Neural crest cell (in vitro differentiated cells): Measurements from ENCODE around the gene DCST2. TPM values are rescaled to one million over a fixed set of nuclear protein-coding genes. Genes with fewer than 3 reads are reported as not detected.
A peak's percentile ranks its signal among the peaks of the same experiment; 100 is the strongest.

Source experiments
- DNase-seq: peaks from one replicate; pipeline ENCODE4 v3.0.0; 2021; ENCODE audit warnings: low read depth, mixed read lengths, low spot score
- H3K27ac Mint-ChIP-seq: one replicate; pipeline ENCODE4 v1.8.0; 2021; ENCODE audit warnings: mild to moderate bottlenecking, mixed read lengths; ENCODE audit not compliant: unreplicated experiment
- H3K27me3 Mint-ChIP-seq: 2 replicates; pipeline ENCODE4 v1.8.0; 2021; ENCODE audit warnings: low read depth, mild to moderate bottlenecking, mixed read lengths
- H3K36me3 Mint-ChIP-seq: 2 replicates; pipeline ENCODE4 v1.8.0; 2021; ENCODE audit warnings: low read depth, mild to moderate bottlenecking, mixed read lengths
- H3K4me1 Mint-ChIP-seq: 2 replicates; pipeline ENCODE4 v1.8.0; 2021; ENCODE audit warnings: mixed read lengths
- H3K4me3 Mint-ChIP-seq: one replicate; pipeline ENCODE4 v1.8.0; 2021; ENCODE audit warnings: mild to moderate bottlenecking, mixed read lengths
- H3K9me3 Mint-ChIP-seq: 2 replicates; pipeline ENCODE4 v1.8.0; 2021; ENCODE audit warnings: mixed read lengths
- total RNA-seq: library from RNA; stranded (reverse); gene quantifications from 2 replicates; pipeline ENCODE4 v1.2.1, GENCODE V29; 2021
- TF ChIP-seq, protein P1 (sequence below): fragments of 200-600 bp; sonication (generic); conservative IDR thresholded peaks from 2 replicates; pipeline ENCODE4 v1.5.0; 2021; ENCODE audit warnings: antibody characterized with exemption, mild to moderate bottlenecking

Gene DCST2
- total RNA-seq, 1 donor from 2014 or later: 1.3 TPM

DNA sequence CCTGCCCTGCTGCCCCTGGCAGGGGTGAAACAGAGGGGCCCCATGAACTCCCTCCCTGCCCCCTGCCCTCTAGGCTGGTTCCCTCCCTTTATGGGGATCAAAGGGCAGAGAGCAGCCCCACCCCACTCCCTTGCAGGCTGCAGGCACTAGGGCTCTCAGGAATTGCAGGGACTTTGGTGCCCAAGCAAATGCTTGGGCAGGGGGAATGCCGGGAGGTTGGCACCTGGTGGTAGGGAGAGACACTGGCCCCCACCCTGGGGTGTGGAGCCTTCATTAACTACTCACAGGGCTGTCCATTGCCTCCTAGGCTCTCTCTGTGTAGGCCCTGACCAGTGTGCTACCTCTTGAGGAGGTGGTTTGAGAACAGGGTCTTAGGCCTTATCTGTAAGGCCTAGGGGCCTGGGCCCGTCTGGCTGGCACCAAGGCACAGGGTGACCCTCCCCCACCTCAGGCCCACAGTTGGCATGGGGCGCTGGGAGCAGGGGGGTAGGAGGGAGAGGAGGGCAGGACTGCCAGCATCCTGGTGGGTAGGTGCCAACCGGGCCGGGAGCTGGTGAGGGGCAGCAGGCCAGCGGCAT lies 26.2 kb downstream of the DCST2 start:
- Mint-ChIP-seq H3K4me1 (peaks cover 24% of the 10 kb centered on the region), H3K27ac (no peak overlapping the region)

DNA sequence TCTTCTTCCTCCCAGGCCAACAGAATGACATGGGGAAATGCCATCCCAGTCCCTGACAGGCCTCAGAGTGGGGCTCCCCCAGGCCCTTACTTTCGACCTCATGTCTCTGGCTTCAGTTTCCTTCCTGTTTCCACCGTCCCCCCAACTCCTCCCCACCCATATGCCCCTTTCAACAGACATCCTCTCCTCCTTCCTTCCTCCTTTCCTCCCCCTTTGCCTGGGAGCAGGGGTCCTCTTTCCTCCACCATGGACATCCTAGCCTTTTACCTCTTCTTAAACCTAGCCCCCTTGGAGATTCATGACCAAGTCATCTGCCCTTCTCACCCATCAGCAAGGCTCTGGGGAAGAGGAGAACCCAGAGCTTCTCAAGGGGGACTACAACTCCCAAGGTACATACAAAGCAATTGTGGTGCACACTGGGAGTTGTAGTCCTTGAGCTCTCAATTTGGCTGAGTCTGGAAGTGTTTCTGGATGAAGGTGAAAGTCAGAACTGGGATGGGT lies 26.9 kb downstream of the DCST2 start:
- Mint-ChIP-seq H3K4me1 (peaks cover 23% of the 10 kb centered on the region), H3K36me3 (no peaks in the 10 kb centered on the region), H3K4me3 (peak overlapping the region; percentile 79), H3K27ac (no peak overlapping the region), H3K9me3 (no peaks in the 10 kb centered on the region), H3K27me3 (no peaks in the 10 kb centered on the region)
- no peak for DNase-seq
- TF ChIP-seq, protein P1, sequence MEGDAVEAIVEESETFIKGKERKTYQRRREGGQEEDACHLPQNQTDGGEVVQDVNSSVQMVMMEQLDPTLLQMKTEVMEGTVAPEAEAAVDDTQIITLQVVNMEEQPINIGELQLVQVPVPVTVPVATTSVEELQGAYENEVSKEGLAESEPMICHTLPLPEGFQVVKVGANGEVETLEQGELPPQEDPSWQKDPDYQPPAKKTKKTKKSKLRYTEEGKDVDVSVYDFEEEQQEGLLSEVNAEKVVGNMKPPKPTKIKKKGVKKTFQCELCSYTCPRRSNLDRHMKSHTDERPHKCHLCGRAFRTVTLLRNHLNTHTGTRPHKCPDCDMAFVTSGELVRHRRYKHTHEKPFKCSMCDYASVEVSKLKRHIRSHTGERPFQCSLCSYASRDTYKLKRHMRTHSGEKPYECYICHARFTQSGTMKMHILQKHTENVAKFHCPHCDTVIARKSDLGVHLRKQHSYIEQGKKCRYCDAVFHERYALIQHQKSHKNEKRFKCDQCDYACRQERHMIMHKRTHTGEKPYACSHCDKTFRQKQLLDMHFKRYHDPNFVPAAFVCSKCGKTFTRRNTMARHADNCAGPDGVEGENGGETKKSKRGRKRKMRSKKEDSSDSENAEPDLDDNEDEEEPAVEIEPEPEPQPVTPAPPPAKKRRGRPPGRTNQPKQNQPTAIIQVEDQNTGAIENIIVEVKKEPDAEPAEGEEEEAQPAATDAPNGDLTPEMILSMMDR: no peak

More for the DNA sequence above, 26.2 kb downstream of the DCST2 start:
- H3K36me3 Mint-ChIP-seq: no peaks in the 10 kb centered on the region
- peak overlapping the region; percentile 79 for H3K4me3 Mint-ChIP-seq
- H3K9me3 Mint-ChIP-seq: no peaks in the 10 kb centered on the region
- H3K27me3 Mint-ChIP-seq: no peaks in the 10 kb centered on the region
- no peak for DNase-seq
- TF ChIP-seq, protein P1: no peak

DNA sequence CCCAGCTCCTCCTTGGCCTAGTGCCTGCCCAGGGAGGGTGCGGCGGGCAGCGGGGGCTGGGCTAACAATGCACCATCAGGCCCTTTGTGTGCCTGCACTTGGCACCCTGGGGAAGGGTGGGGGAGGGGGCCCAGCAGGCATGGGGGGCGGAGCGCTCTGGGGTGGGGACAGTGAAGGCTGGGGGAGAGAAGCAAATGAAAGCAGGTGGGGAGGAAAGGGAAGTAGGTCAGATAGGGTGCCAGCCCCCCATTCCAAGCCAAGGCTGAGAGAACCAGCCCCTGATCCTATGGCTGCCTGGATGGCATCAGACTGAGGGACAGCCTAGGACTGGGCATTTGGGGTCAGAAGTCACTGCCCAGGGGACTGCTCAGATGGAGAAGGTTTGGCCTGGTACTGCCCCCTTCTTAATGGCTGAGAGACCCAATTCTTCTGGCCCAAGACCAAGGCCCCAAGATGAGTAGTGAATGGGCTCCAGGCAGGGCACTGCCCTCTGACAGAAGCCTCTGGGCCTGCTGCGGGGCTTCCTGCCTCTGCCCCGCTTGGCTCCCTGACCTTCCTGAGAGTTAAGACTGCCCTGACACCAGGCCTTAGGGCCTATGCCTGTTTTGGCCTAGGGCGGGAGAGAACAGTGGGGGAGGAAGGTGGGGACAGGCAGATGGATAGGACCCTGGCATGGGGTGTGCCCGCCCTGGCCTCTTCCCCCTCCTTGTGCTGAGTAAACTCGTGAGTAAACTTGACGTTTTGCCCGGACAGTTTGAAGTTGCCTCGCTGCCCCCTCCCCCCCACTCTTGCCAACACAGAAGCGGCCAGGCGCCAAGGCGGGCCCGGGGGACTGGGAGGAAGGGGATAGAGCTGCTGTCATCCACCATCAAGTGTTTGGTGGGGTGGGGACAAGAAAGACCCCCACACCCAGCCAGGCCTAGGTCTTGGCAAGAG lies 28.2 kb downstream of the DCST2 start:
- H3K4me3 Mint-ChIP-seq: peak overlapping the region; percentile 49
- TF ChIP-seq, protein P1: no peak
- no peak for DNase-seq
- H3K27ac Mint-ChIP-seq: no peak overlapping the region
- H3K4me1 Mint-ChIP-seq: peaks cover 23% of the 10 kb centered on the region
- no peaks in the 10 kb centered on the region for H3K9me3 Mint-ChIP-seq
- no peaks in the 10 kb centered on the region for H3K27me3 Mint-ChIP-seq
- no peaks in the 10 kb centered on the region for H3K36me3 Mint-ChIP-seq

DNA sequence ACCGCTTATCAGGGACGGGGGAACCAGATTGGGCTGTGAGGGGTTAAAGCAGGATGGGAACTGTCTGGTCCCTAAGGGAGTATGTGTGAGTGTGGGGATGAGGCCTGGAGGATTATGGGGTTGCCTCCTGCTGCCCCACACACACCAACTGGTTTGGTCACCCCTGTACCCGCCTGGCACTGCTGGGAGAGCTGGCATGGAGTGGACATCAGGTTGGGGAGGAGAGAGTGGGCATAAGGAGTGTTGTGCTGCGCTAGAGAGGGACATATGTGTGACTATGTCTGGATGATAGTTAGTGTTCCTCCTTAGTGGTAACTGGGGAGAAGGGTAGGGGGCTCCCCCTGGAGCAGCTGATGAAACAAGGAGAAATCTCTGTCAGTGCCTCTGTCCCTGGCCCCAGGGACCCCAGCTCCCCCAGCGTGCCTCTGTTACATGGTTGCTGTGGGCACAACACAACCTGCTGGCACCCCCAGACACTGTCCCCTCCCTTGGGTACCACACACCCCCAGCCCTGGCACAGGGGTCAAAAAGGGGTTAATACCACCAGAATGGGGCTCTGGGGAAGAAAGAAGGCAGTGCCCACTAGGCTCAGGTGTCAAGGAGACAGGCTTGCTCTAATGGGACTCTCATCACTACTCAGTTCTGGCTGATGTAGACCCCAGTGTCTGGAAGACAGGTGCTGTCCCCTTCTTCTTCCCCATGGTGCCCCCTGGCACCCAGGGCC lies 29.1 kb downstream of the DCST2 start:
- Mint-ChIP-seq H3K4me1 (peaks cover 31% of the 10 kb centered on the region), H3K36me3 (no peaks in the 10 kb centered on the region), H3K27ac (peak overlapping the region; percentile 67), H3K27me3 (no peaks in the 10 kb centered on the region), H3K4me3 (peak overlapping the region; percentile 87), H3K9me3 (no peaks in the 10 kb centered on the region)
- DNase-seq: no peak
- TF ChIP-seq, protein P1: no peak

DNA sequence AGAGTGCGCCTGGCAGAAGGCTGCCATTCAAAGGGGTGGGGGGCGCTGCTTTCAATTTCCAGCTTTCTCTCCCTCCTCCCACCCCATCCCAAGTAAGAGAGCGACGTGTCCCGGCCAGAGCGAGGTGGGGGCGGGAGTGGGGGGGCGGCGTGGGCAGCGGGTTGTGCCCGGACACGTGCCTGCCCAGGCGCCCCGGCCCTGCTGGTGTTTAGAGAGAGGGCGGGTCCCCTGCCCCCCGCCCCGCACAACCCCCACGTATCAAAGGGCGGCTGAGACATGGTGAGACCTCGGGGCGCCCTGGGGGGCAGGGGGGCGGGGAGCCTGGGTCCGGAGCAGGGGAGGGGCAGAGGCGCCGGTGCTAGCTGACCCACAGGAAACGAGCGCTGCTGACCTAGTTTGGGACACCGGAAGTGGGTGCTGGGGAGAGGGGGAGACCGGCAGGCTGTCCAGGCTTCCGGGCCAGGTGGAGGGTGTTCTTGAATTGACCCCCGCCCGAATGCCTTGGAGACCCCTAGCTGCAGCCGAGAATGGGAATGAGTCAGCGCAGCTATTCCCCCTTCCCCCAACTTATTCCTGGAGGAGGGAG lies 29.7 kb downstream of the DCST2 start:
- Mint-ChIP-seq H3K27ac (peak overlapping the region; percentile 50), H3K27me3 (no peaks in the 10 kb centered on the region), H3K36me3 (no peaks in the 10 kb centered on the region), H3K9me3 (no peaks in the 10 kb centered on the region), H3K4me1 (peaks cover 35% of the 10 kb centered on the region), H3K4me3 (peak overlapping the region; percentile 93)
- DNase-seq: no peak
- TF ChIP-seq, protein P1: no peak
